ENCODE data around the gene APC. TPM values are rescaled to one million over a fixed set of nuclear protein-coding genes. Genes with fewer than 3 reads are reported as not detected.

APC gene
- total and polyA plus RNA-seq, 10 of the 15 experiments (the other 5 are each of a cell fraction or from before 2014, with no cell fraction given) = 3.2 to 23.3 (median 13.8) TPM

DNA sequence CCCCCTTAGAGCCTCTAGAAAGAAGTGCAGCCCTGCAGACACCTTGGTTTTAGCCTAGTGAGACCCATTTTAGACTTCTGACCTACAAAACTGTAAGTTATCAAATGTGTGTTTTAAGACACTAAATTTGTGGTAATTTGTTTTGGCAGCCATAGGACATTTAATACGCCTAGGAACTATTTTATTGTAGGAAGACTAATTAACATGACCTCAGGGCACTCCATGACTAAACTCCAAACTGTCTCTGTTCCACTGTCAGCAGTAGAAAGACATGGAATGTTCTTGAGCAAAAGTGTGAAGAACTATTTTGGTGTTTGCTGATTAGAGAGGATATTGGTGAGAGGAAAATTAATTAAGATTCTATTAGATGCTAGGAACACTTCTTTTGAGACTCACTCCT, 4.1 kb upstream of the APC start:
- Histone ChIP-seq H3K36me3 (ENCODE audit: control insufficient read depth in 2 of 2, insufficient read depth in 2 of 2, low read length in 1 of 2) (no peaks in the 10 kb centered on the region), H3K27me3 (replicated peaks in 1 of 2; ENCODE audit: control insufficient read depth in 2 of 2, insufficient read depth in 2 of 2, low read length in 1 of 2) (no peaks in the 10 kb centered on the region), H4K20me1 (ENCODE audit: control insufficient read depth, insufficient read depth) (no peaks in the 10 kb centered on the region), H3K9ac (ENCODE audit: control insufficient read depth, insufficient read depth, low read length) (no peak overlapping the region), H3K4me2 (ENCODE audit: control insufficient read depth, insufficient read depth) (no peak overlapping the region), H2AFZ (ENCODE audit: control insufficient read depth, low read depth, low read length) (no peak overlapping the region), H3K79me2 (ENCODE audit: control insufficient read depth, insufficient read depth, low read length) (peaks cover 10% of the 10 kb centered on the region), H3K4me3 (no peak overlapping the region), H3K4me1 (ENCODE audit: control insufficient read depth, insufficient read depth, low read length) (no peaks in the 10 kb centered on the region), H3K9me3 (replicated peaks; ENCODE audit: control insufficient read depth, insufficient read depth, low read length) (no peaks in the 10 kb centered on the region), H3K27ac (ENCODE audit: control insufficient read depth, insufficient read depth) (no peak overlapping the region)
- ChIA-PET SMC1A (ENCODE audit: uncharacterized antibody, unreplicated experiment) (interaction anchor here (1.4 to 1.7 kb wide), 2 partner anchors 9 to 13 kb away, joined by 4 to 8 read pairs; no protein-coding TSS in a partner anchor), RAD21 (ENCODE audit: unreplicated experiment) (interaction anchor here (1.1 kb wide), 1 partner anchor 25 kb away, joined by 3 read pairs; no protein-coding TSS in a partner anchor), POLR2A (interaction anchor here (3.7 kb wide), 1 partner anchor 25 kb away, joined by 10 read pairs; no protein-coding TSS in a partner anchor), CTCF (interaction anchor here (1.4 kb wide), 1 partner anchor 10 kb away, joined by 4 read pairs; no protein-coding TSS in a partner anchor)
- WGBS (ENCODE audit: insufficient coverage, insufficient replicate concordance, low lambda C conversion rate, missing lambda C conversion rate) = 92% methylated on average over 1 of the region's 1 CpG
- DNase-seq (ENCODE audit: low read depth, low spot score) (no peak), ATAC-seq (no peak), FAIRE-seq (no peak)
- in situ Hi-C loops (cut with MboI) (no loop called here), intact Hi-C loops (cut with micrococcal nuclease; ENCODE audit: unreplicated experiment) (no loop called here)
- BruUV-seq (replicated peaks) = no TSS peak
- TF ChIP-seq EP300 (IDR thresholded peaks at IDR 0.05; ENCODE audit: borderline replicate concordance in 1 of 2, control insufficient read depth in 1 of 2, low read depth in 2 of 2, low read length in 2 of 2) (no peak), NFYB (IDR thresholded peaks at IDR 0.05; ENCODE audit: insufficient read depth, low read depth, low read length) (no peak), NFIC (IDR thresholded peaks at IDR 0.05; ENCODE audit: low read depth, low read length) (no peak), EED (IDR thresholded peaks at IDR 0.05; ENCODE audit: low read depth) (no peak), CHD2 (IDR thresholded peaks at IDR 0.05; ENCODE audit: borderline replicate concordance, low read depth, low read length) (no peak), TBL1XR1 (IDR thresholded peaks at IDR 0.05; ENCODE audit: low read depth, low read length) (no peak), NFYA (IDR thresholded peaks at IDR 0.05; ENCODE audit: borderline replicate concordance, low read depth, low read length) (no peak), FOXK2 (IDR thresholded peaks at IDR 0.05) (no peak), NR2C2 (IDR thresholded peaks at IDR 0.05; ENCODE audit: borderline replicate concordance, control insufficient read depth, insufficient read length, low read depth) (no peak), PAX8 (IDR thresholded peaks at IDR 0.05) (no peak), CBFB (IDR thresholded peaks at IDR 0.05; ENCODE audit: low read depth) (no peak)
- TF ChIP-seq, protein P1, sequence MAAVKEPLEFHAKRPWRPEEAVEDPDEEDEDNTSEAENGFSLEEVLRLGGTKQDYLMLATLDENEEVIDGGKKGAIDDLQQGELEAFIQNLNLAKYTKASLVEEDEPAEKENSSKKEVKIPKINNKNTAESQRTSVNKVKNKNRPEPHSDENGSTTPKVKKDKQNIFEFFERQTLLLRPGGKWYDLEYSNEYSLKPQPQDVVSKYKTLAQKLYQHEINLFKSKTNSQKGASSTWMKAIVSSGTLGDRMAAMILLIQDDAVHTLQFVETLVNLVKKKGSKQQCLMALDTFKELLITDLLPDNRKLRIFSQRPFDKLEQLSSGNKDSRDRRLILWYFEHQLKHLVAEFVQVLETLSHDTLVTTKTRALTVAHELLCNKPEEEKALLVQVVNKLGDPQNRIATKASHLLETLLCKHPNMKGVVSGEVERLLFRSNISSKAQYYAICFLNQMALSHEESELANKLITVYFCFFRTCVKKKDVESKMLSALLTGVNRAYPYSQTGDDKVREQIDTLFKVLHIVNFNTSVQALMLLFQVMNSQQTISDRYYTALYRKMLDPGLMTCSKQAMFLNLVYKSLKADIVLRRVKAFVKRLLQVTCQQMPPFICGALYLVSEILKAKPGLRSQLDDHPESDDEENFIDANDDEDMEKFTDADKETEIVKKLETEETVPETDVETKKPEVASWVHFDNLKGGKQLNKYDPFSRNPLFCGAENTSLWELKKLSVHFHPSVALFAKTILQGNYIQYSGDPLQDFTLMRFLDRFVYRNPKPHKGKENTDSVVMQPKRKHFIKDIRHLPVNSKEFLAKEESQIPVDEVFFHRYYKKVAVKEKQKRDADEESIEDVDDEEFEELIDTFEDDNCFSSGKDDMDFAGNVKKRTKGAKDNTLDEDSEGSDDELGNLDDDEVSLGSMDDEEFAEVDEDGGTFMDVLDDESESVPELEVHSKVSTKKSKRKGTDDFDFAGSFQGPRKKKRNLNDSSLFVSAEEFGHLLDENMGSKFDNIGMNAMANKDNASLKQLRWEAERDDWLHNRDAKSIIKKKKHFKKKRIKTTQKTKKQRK (IDR thresholded peaks at IDR 0.05; ENCODE audit: low read depth, low read length) = no peak
- TF ChIP-seq, protein P2, sequence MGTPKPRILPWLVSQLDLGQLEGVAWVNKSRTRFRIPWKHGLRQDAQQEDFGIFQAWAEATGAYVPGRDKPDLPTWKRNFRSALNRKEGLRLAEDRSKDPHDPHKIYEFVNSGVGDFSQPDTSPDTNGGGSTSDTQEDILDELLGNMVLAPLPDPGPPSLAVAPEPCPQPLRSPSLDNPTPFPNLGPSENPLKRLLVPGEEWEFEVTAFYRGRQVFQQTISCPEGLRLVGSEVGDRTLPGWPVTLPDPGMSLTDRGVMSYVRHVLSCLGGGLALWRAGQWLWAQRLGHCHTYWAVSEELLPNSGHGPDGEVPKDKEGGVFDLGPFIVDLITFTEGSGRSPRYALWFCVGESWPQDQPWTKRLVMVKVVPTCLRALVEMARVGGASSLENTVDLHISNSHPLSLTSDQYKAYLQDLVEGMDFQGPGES (IDR thresholded peaks at IDR 0.05) = no peak
- TF ChIP-seq, protein P3, sequence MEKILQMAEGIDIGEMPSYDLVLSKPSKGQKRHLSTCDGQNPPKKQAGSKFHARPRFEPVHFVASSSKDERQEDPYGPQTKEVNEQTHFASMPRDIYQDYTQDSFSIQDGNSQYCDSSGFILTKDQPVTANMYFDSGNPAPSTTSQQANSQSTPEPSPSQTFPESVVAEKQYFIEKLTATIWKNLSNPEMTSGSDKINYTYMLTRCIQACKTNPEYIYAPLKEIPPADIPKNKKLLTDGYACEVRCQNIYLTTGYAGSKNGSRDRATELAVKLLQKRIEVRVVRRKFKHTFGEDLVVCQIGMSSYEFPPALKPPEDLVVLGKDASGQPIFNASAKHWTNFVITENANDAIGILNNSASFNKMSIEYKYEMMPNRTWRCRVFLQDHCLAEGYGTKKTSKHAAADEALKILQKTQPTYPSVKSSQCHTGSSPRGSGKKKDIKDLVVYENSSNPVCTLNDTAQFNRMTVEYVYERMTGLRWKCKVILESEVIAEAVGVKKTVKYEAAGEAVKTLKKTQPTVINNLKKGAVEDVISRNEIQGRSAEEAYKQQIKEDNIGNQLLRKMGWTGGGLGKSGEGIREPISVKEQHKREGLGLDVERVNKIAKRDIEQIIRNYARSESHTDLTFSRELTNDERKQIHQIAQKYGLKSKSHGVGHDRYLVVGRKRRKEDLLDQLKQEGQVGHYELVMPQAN (conservative IDR thresholded peaks at IDR 0.05) = no peak
- TF ChIP-seq, protein P4, sequence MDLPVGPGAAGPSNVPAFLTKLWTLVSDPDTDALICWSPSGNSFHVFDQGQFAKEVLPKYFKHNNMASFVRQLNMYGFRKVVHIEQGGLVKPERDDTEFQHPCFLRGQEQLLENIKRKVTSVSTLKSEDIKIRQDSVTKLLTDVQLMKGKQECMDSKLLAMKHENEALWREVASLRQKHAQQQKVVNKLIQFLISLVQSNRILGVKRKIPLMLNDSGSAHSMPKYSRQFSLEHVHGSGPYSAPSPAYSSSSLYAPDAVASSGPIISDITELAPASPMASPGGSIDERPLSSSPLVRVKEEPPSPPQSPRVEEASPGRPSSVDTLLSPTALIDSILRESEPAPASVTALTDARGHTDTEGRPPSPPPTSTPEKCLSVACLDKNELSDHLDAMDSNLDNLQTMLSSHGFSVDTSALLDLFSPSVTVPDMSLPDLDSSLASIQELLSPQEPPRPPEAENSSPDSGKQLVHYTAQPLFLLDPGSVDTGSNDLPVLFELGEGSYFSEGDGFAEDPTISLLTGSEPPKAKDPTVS (IDR thresholded peaks at IDR 0.05; ENCODE audit: low read depth, low read length) = no peak

Measured in GM12878 (cell line).